Left colon (tissue), 2 donors: ENCODE measurements around the gene PDE4B. TPM values are rescaled to one million over a fixed set of nuclear protein-coding genes. Genes with fewer than 3 reads are reported as not detected.

Source experiments
- ATAC-seq: fragments of 200-7000 bp; cut with Tn5 transposase; one replicate; pipeline ENCODE4 v1.9.1; 2020; ENCODE audit warnings: mild to moderate bottlenecking, moderate library complexity
- DNase-seq, 2 donors: peaks; one replicate each; pipeline ENCODE4 v3.0.0-alpha.2; 2020
- intact Hi-C, 2 donors: fragments of 100-400 bp; cut with DNase I in 1 of 2; cut with micrococcal nuclease in 1 of 2; formaldehyde crosslinking; loops; one replicate each; pipeline versions ENCODE4 v1.11.2 to v1.14.0; 2022; cut with DNase I, micrococcal nuclease
- total RNA-seq, 2 donors: library from RNA; stranded (reverse); fragmentation: NEBNext Ultra II Directional; extraction: Animal tissue kit (Norgen Biotek cat#: 25700); gene quantifications; one replicate each; pipeline ENCODE4 v1.2.1, GENCODE V29; 2021
- donor health status: DM: no; HTN: no; CAD: no.
- donor health status: DM: yes; HTN: yes; CAD: no.

Gene PDE4B
- total RNA-seq, 2 donors from 2014 or later: 4.2 to 4.4 TPM

DNA sequence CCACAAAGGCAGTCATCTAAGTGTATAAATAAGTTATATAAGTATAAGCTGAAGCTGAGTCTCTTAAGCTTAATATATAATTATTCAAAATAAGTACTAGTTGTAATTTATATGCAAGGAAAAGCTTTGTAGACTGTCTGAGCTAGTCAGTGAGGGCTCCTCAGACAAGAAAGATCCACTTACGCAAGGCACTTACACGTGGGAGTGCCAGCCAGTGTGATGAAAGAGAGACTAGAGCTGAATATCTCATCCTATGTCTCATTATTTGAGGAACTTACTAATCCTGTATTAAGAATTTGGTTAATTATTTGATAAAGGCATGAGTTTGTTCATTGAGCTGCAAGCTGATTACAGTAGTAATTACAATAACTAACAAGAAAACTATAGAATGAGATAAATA is 146.9 kb downstream of the PDE4B start:
- intact Hi-C loops: no loop called here
- no peak for ATAC-seq
- no peak for DNase-seq

DNA sequence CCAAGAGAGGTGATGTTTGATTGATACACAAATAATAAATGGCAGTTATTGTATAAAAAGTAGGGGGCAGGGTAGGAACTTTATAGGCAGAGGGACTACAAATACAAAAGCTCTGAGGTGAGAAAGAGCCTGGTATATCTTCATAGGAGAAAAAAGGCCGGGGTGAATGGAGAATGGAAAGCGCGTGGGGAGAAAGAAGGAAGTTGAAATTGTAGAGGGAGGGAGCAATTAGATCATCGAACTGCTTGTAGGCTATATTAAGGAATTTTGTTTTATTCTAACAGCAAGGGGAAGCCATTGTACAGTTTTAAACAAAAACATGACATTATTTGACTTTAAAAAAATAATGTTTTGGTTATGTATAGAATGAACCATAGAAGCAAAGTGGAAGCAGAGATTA is 147.4 kb downstream of the PDE4B start:
- DNase-seq (no peak), ATAC-seq (no peak)
- intact Hi-C loops: no loop called here

DNA sequence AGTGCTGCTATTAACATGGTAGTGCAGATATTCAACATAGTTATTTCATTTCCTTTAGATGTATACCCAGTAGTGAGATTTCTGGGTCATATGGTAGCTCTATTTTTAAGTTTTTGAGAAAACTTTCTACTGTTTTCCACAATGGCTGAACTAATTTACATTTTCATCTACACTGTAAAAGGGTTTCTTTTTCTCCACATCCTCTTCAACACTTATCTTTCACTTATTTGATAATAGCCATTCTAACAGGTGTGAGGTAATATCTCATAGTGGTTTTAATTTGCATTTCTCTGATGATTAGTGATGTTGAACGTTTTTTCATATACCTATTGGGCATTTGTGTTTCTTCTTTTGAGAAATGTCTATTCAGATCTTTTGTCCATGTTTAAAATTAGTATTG is 149.8 kb downstream of the PDE4B start:
- intact Hi-C loops: no loop called here
- ATAC-seq: no peak

GRCh38 chr1:65946376-65946775 is 153.7 kb downstream of the PDE4B start:
- intact Hi-C loops: no loop called here
- ATAC-seq (no peak), DNase-seq (no peak)

More for the DNA sequence above, 149.8 kb downstream of the PDE4B start:
- DNase-seq: no peak

DNA sequence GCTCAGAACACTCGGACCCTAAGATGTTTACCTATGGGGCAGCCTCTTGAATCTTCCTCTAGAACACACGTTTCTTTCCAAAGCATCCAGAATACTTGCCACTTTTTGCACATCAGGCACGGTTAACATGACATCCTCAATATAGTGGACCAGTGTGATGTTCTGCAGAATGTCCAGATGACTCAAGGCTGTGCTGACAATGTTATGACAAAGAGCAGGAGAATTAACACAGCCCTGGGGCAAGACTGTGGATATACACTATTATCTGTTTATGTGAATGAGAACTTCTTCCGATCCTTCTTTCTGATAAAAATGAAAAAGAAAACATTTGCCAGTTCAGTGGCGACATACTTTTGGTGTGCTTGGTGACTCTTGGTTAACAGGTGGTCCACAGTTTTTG is 154.3 kb downstream of the PDE4B start:
- DNase-seq (no peak), ATAC-seq (no peak)
- intact Hi-C loops: no loop called here

DNA sequence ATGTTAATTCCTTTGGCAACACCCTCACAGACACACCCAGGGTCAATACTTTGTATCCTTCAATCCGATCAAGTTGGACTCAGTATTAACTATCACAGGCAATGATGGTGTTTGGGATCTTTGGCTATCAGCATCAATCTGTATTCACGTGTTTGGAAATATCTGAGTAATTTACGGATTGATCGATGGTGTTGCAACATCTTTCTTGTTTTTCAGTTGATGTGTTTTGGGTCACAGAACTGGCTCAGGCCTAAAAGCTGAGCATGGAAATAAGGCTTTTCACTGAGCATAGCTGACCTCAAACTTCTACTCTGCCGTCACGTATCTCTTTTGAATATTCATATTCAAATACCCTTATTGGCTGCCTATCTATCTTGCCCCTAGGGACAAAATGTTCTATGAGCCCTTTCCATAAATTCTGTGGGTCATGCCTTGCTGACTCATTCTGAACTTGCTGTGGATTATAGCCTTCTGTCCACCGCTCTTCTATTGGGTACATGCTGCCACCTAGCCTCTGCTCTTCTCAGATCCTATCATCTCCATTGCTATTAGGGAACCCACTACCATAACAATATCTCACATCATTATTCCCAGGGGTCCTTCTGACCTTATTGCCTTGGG is 156.0 kb downstream of the PDE4B start:
- peak in 1 of 2 donors; percentile 31 for DNase-seq
- intact Hi-C loops: no loop called here
- peak; percentile 65 for ATAC-seq

GRCh38 chr1:65949230-65949626 is 156.5 kb downstream of the PDE4B start:
- DNase-seq (peak; percentile 62 to 64), ATAC-seq (peak; percentile 97)
- intact Hi-C loops: no loop called here

GRCh38 chr1:65949933-65950332 is 157.2 kb downstream of the PDE4B start:
- intact Hi-C loops: loop anchor here in 1 of 2 donors (10.0 kb wide), 1 partner anchor 495 kb away; no protein-coding TSS in a partner anchor
- ATAC-seq (no peak), DNase-seq (no peak)

DNA sequence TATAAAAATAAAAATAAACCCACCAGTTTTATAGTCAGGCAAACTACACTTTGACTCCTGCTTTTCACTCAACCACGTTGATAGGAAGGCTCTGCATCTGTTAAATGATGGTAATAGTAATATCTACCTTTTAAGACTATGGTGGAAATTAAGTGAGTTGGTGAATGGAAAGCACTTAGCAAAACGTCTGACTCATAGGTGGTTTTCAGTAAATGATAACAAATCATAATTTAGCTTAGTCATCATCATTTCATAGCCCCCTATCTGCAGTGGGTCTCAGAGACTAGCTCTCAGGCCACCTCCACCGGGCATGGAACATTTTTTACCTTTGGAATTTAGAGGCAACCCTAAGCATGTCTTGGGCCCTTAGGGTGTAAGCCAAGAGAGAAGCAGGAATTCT is 160.0 kb downstream of the PDE4B start:
- DNase-seq (no peak), ATAC-seq (no peak)
- intact Hi-C loops: loop anchor here in 1 of 2 donors (10.0 kb wide), 1 partner anchor 492 kb away; no protein-coding TSS in a partner anchor

GRCh38 chr1:65953170-65953569 is 160.5 kb downstream of the PDE4B start:
- intact Hi-C loops: loop anchor here in 1 of 2 donors (10.0 kb wide), 1 partner anchor 492 kb away; no protein-coding TSS in a partner anchor

GRCh38 chr1:65955071-65955470 is 162.4 kb downstream of the PDE4B start:
- ATAC-seq: peak; percentile 95
- peak in 1 of 2 donors; percentile 36 for DNase-seq
- intact Hi-C loops: loop anchor here in 1 of 2 donors (10.0 kb wide), 1 partner anchor 490 kb away; no protein-coding TSS in a partner anchor

More at GRCh38 chr1:65953170-65953569, 160.5 kb downstream of the PDE4B start:
- DNase-seq (no peak), ATAC-seq (no peak)

GRCh38 chr1:65955503-65955902 is 162.8 kb downstream of the PDE4B start:
- intact Hi-C loops: loop anchor here in 1 of 2 donors (10.0 kb wide), 1 partner anchor 489 kb away; no protein-coding TSS in a partner anchor
- DNase-seq (peak in 1 of 2 donors; percentile 36), ATAC-seq (peak; percentile 64)

GRCh38 chr1:65958561-65959350 is 166.1 kb downstream of the PDE4B start:
- DNase-seq (no peak), ATAC-seq (peak; percentile 41)
- intact Hi-C loops: loop anchor here in 1 of 2 donors (2.0 to 10.0 kb wide), 2 partner anchors 284 to 486 kb away; no protein-coding TSS in a partner anchor

- ATAC-seq: no peak
- intact Hi-C loops: loop anchor here (2.0 to 10.0 kb wide), 3 partner anchors 282 to 485 kb away; no protein-coding TSS in a partner anchor
- no peak for DNase-seq
Measured at GRCh38 chr1:65959896-65960567, 167.3 kb downstream of the PDE4B start.

DNA sequence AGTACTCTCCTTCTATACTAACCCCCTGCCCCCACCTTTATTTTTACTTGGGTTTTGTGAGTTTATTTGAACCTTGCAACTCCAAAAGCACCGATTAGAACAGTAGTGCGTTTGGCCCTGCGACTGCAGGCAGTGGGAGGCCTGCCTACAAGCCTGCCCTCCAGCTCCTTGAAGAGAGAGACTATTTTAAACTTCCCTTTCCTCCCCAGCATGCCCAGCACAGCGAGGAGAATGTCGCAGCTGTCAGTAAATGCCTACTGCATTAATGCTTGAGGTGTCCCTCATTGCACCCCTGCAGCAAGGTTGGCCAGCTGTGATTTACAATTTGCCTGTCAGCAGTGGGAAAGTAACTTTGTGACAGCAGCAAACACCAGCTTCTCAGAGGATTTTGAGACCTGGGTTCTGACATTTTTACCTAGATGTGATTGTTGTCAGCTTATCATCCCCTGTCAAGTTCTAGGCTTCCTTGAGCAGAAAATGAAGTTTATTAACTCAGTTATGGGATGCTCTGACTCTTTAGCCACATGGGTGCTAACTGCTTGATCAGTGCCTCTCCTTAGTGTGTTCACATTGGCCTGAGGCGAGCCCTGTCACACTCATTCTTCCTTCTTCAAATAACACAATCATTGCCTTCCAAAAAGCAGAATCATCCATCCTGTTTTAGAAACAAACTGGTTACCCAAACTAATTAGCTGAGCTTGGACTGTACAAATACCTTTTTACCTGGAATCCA is 170.6 kb downstream of the PDE4B start:
- DNase-seq: no peak
- peak; percentile 52 for ATAC-seq
- intact Hi-C loops: loop anchor here in 1 of 2 donors (5.0 kb wide), 1 partner anchor 279 kb away; no protein-coding TSS in a partner anchor

GRCh38 chr1:65964123-65964522 is 171.4 kb downstream of the PDE4B start:
- peak; percentile 92 for ATAC-seq
- intact Hi-C loops: loop anchor here in 1 of 2 donors (5.0 kb wide), 1 partner anchor 278 kb away; no protein-coding TSS in a partner anchor
- no peak for DNase-seq

GRCh38 chr1:65965112-65965996 is 172.7 kb downstream of the PDE4B start:
- no peak for ATAC-seq
- no peak for DNase-seq
- intact Hi-C loops: no loop called here
